Ovary (tissue), 9 donors: ENCODE measurements around the gene NTRK2. TPM values are rescaled to one million over a fixed set of nuclear protein-coding genes. Genes with fewer than 3 reads are reported as not detected.
A peak's percentile ranks its signal among the peaks of the same experiment; 100 is the strongest.

ENCODE experiments used
- DNase-seq, 5 donors: peaks; one replicate each; pipeline ENCODE4 v3.0.0-alpha.2; 2019 to 2020
- H3K27ac ChIP-seq, 2 donors: fragments of 200-600 bp; one replicate each; pipeline versions ENCODE4 v1.5.1 to v1.8.0; 2019 to 2022
- H3K27me3 ChIP-seq: fragments of 200-600 bp; one replicate; pipeline ENCODE4 v1.8.0; 2022
- H3K36me3 ChIP-seq: fragments of 200-600 bp; sonication (generic); one replicate; pipeline ENCODE4 v1.5.1; 2019
- H3K4me1 ChIP-seq: one replicate; pipeline ENCODE4 v1.8.1; 2013; ENCODE audit warnings: mild to moderate bottlenecking, moderate library complexity; ENCODE audit not compliant: insufficient read depth
- H3K4me3 ChIP-seq: fragments of 200-600 bp; sonication (generic); one replicate; pipeline ENCODE4 v1.5.1; 2017
- H3K9me3 ChIP-seq, 2 donors: fragments of 200-600 bp in 1 of 2; sonication (generic) in 1 of 2; one replicate each; pipeline versions ENCODE4 v1.5.1 to v1.8.1; 2013 to 2019; ENCODE audit warnings: mild to moderate bottlenecking in 1 of 2, moderate library complexity in 1 of 2
- CTCF ChIP-seq, 3 donors: fragments of 450-650 bp in 2 of 3; fragments of 200-600 bp in 1 of 3; IDR thresholded peaks; one replicate each; pipeline versions ENCODE4 v1.5.1 to v1.8.0; 2016 to 2022; ENCODE audit warnings: antibody characterized with exemption in 3 of 3, mild to moderate bottlenecking in 1 of 3
- EP300 ChIP-seq: sonication (generic); formaldehyde crosslinking; IDR thresholded peaks from one replicate; pipeline ENCODE4 v1.6.1; 2017; ENCODE audit warnings: antibody characterized with exemption
- POLR2A ChIP-seq: fragments of 450-650 bp; IDR thresholded peaks from one replicate; pipeline ENCODE4 v1.6.1; 2017; ENCODE audit warnings: antibody characterized with exemption, mild to moderate bottlenecking, moderate library complexity
- WGBS, 3 donors: extraction: QIAGEN DNeasy Blood & Tissue Kit in 1 of 3; methylation state at CpG; one replicate each; pipeline versions ENCODE4 v1.1.5 to v1.1.7; 2013 to 2017; 5-methylcytosine and 5-hydroxymethylcytosine counted together
- intact Hi-C, 4 donors: fragments of 100-400 bp; cut with DNase I; formaldehyde crosslinking; loops; one replicate each; pipeline versions ENCODE4 v1.11.0 to v1.15.1; 2022 to 2023
- polyA plus RNA-seq, 2 donors: library from polyadenylated mRNA; stranded (reverse); fragments of 200-250 nt in 1 of 2; fragments of 350-450 nt in 1 of 2; fragmentation: Illumina TruSeq in 1 of 2; extraction: RNeasy Lipid Tissue Mini Kit (QIAGEN cat#74804) in 1 of 2; gene quantifications; one replicate each; pipeline ENCODE4 v1.2.3, GENCODE V29; 2013 to 2014
- total RNA-seq, 7 donors: library from RNA; depleted of rRNA in 2 of 7; stranded (reverse); fragments of >200 nt in 2 of 7; fragmentation: NEBNext Ultra II Directional in 3 of 7; extraction: Animal tissue kit (Norgen Biotek cat#: 25700) in 3 of 7; gene quantifications; one replicate each; pipeline versions ENCODE4 v1.1.0 to v1.2.4, GENCODE V29; 2016 to 2023
- donor health status: DM: no; HTN: no; CAD: no; lungs with moderate emphysema.
- donor health status: DM: no; HTN: no; CAD: no.
- donor health status: Bipolar disorder and iron deficiency.
- donor health status: DM: yes; HTN: yes; CAD: no.
- donor health status: DM: no; HTN: no; CAD: no.
- donor health status: DM: yes; HTN: yes; CAD: no.

The NTRK2 gene
- total and polyA plus RNA-seq, 9 donors, result 6.4 to 31.1 (median 10.8) TPM

GRCh38 chr9:84778570-84778969 is 109.0 kb downstream of the NTRK2 start:
- intact Hi-C loops, result loop anchor here in 1 of 4 donors (5.0 kb wide), 1 partner anchor 366 kb away; no protein-coding TSS in a partner anchor
- Histone ChIP-seq H3K4me3 (no peak overlapping the region), H3K27me3 (no peaks in the 10 kb centered on the region), H3K9me3 (no peaks in the 10 kb centered on the region), H3K27ac (no peak overlapping the region), H3K4me1 (no peaks in the 10 kb centered on the region), H3K36me3 (no peaks in the 10 kb centered on the region)
- 83 to 91% (median 88%) methylated on average over 5 of the region's 5 CpGs for WGBS, 3 donors
- no peak for DNase-seq
- TF ChIP-seq POLR2A, result no peak
- TF ChIP-seq EP300, result no peak
- no peak for TF ChIP-seq CTCF (IDR thresholded peaks at IDR 0.05)

- H3K27me3 ChIP-seq, result no peaks in the 10 kb centered on the region
- TF ChIP-seq POLR2A (no peak), EP300 (no peak), CTCF (IDR thresholded peaks at IDR 0.05) (no peak)
- H3K4me3 ChIP-seq, result no peak overlapping the region
- no peak for DNase-seq
- no peaks in the 10 kb centered on the region for H3K36me3 ChIP-seq
- intact Hi-C loops, result loop anchor here in 3 of 4 donors (5.0 to 10.0 kb wide), 2 partner anchors 368 to 385 kb away; no protein-coding TSS in a partner anchor
- no peak overlapping the region for H3K27ac ChIP-seq
- no peaks in the 10 kb centered on the region for H3K9me3 ChIP-seq
- H3K4me1 ChIP-seq, result no peaks in the 10 kb centered on the region
- 81 to 87% (median 84%) methylated on average over 3 of the region's 3 CpGs for WGBS, 3 donors
Measured at GRCh38 chr9:84779883-84780282, 110.4 kb downstream of the NTRK2 start.

GRCh38 chr9:84780385-84780784 is 110.9 kb downstream of the NTRK2 start:
- 93 to 98% (median 94%) methylated on average over 5 of the region's 5 CpGs for WGBS, 3 donors
- intact Hi-C loops, result loop anchor here in 3 of 4 donors (10.0 kb wide), 1 partner anchor 386 kb away; no protein-coding TSS in a partner anchor
- Histone ChIP-seq H3K36me3 (no peaks in the 10 kb centered on the region), H3K4me1 (no peaks in the 10 kb centered on the region), H3K4me3 (no peak overlapping the region), H3K27ac (no peak overlapping the region), H3K9me3 (no peaks in the 10 kb centered on the region), H3K27me3 (no peaks in the 10 kb centered on the region)
- TF ChIP-seq POLR2A (no peak), EP300 (no peak), CTCF (IDR thresholded peaks at IDR 0.05) (no peak)
- no peak for DNase-seq

GRCh38 chr9:84781458-84781857 is 111.9 kb downstream of the NTRK2 start:
- Histone ChIP-seq H3K27ac (no peak overlapping the region), H3K4me3 (no peak overlapping the region), H3K36me3 (no peaks in the 10 kb centered on the region), H3K27me3 (no peaks in the 10 kb centered on the region), H3K9me3 (no peaks in the 10 kb centered on the region), H3K4me1 (no peaks in the 10 kb centered on the region)
- intact Hi-C loops, result loop anchor here in 3 of 4 donors (10.0 kb wide), 1 partner anchor 387 kb away; no protein-coding TSS in a partner anchor
- TF ChIP-seq EP300, result no peak
- TF ChIP-seq CTCF (IDR thresholded peaks at IDR 0.05), result peak; percentile 22 to 51 (median 28)
- WGBS, 3 donors, result 8 to 22% (median 15%) methylated on average over 2 of the region's 2 CpGs
- peak in 3 of 5 donors; percentile 28 to 37 (median 31) for DNase-seq
